ENCODE results near the gene RAB3IL1. TPM values are rescaled to one million over a fixed set of nuclear protein-coding genes. Genes with fewer than 3 reads are reported as not detected.

Gene RAB3IL1
- total RNA-seq, 1 experiment from 2014 or later = 18.1 TPM

GRCh38 chr11:61905067-61905696 lies 12.2 kb downstream of the RAB3IL1 start (continued):
- TF ChIP-seq, protein P1, sequence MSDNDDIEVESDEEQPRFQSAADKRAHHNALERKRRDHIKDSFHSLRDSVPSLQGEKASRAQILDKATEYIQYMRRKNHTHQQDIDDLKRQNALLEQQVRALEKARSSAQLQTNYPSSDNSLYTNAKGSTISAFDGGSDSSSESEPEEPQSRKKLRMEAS (IDR thresholded peaks at IDR 0.05) = no peak
- TF ChIP-seq EZH2 (IDR thresholded peaks at IDR 0.05) (no peak), ZNF274 (IDR thresholded peaks at IDR 0.05; ENCODE audit: low read depth, low read length) (no peak), YY1 (IDR thresholded peaks at IDR 0.05; ENCODE audit: extremely low read depth, insufficient replicate concordance, low read depth, low read length) (no peak), POLR2A (IDR thresholded peaks at IDR 0.05; ENCODE audit: borderline replicate concordance, extremely low read depth, insufficient read depth, insufficient read length) (no peak), FOSL1 (IDR thresholded peaks at IDR 0.05; ENCODE audit: low read depth) (no peak)

DNA sequence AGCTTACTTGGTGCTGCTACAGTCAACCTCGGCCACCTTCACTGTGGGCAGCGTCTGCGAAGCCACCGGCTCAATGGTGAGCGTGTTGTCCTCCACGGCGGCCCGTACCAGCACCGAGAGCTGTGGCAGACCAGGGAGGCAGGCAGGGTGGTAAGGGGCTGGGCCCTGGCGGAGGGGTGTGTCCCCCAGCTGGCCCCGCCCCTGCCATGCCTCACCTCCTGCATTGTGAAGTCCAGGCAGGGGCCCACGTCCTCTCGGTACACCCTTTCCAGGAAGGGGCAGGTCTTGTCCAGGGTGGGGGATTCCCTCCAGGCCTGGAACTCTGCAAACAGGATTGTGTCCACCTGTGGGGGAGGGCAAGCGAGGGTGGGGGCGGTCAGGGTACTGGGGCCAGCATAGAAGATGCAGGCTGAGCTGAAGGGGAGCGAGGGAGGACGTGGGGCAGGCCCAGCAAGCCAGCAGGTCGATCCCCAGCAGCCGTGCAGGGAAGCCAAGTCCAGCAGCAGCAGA lies 12.8 kb downstream of the RAB3IL1 start:
- Histone ChIP-seq H4K20me1 (ENCODE audit: insufficient read depth) (no peaks in the 10 kb centered on the region), H3K27me3 (ENCODE audit: insufficient read depth, low read length) (no peaks in the 10 kb centered on the region), H2AFZ (ENCODE audit: low read depth, low read length, poor library complexity, severe bottlenecking) (no peak overlapping the region), H3K27ac (ENCODE audit: low read depth, low read length) (no peak overlapping the region), H3K4me2 (ENCODE audit: low read length) (no peak overlapping the region), H3K9me3 (ENCODE audit: control insufficient read depth in 1 of 2, insufficient read depth in 1 of 2, low read depth in 1 of 2, low read length in 2 of 2) (no peaks in the 10 kb centered on the region), H3K9ac (ENCODE audit: low read length) (no peak overlapping the region), H3K4me1 (ENCODE audit: control insufficient read depth in 1 of 2, insufficient read depth in 2 of 2, low read length in 2 of 2) (no peaks in the 10 kb centered on the region), H3K9me2 (ENCODE audit: insufficient read depth) (no peaks in the 10 kb centered on the region), H3K4me3 (replicated peaks in 1 of 2; ENCODE audit: low read depth in 1 of 2, low read length in 2 of 2) (no peak overlapping the region), H3K36me3 (ENCODE audit: control insufficient read depth in 1 of 2, insufficient read depth in 2 of 2, low read length in 2 of 2) (0 out of 4 replicates have a peak, but pooled peaks cover 0 to 3% of the 10 kb centered on the region in 2 experiments), H3K79me2 (ENCODE audit: insufficient read depth, low read length) (no peaks in the 10 kb centered on the region)
- no peak for TF ChIP-seq RAD21 (IDR thresholded peaks at IDR 0.05; ENCODE audit: low read depth)
- no peak for TF ChIP-seq JUND (IDR thresholded peaks at IDR 0.05)
- no peak for TF ChIP-seq ELF1 (IDR thresholded peaks at IDR 0.05; ENCODE audit: borderline replicate concordance, low read depth)
- BruUV-seq (replicated peaks) = no TSS peak
- RAD21 ChIA-PET (ENCODE audit: low non-redundant PET in 1 of 2, low total read pairs in 2 of 2, uncharacterized antibody in 2 of 2, unreplicated experiment in 2 of 2) = no interaction called here
- ATAC-seq (no peak; the same call in 1 of the 2 replicates), DNase-seq (ENCODE audit: low read depth, low spot score) (no peak)
- POLR2A ChIA-PET = no interaction called here
- intact Hi-C loops (cut with micrococcal nuclease) = no loop called here
- CTCF ChIA-PET = no interaction called here

Data from HCT116 (cell line).